CD4-positive, alpha-beta memory T cell (primary cell): ENCODE measurements around the gene TNIK. TPM values are rescaled to one million over a fixed set of nuclear protein-coding genes. Genes with fewer than 3 reads are reported as not detected.

Experiments used
- CTCF ChIA-PET: fragments of 350-600 bp; sonication (Branson Sonifier 250); formaldehyde crosslinking; loops from one replicate; lab custom pipeline; 2021; ENCODE audit warnings: inconsistent platforms; ENCODE audit not compliant: partially characterized antibody; lab: Charles Lee
- POLR2A ChIA-PET: fragments of 350-600 bp; sonication (Branson Sonifier 250); formaldehyde crosslinking; loops from one replicate; lab custom pipeline; 2021; ENCODE audit not compliant: partially characterized antibody; lab: Charles Lee
- DNase-seq, 5 donors: peaks; one replicate each; pipeline versions ENCODE4 v3.0.0 to v3.0.0-alpha.2; 2020 to 2022; ENCODE audit warnings: mixed read lengths in 1 of 5
- H3K27ac ChIP-seq: one replicate; pipeline ENCODE4 v1.7.0; 2013; ENCODE audit warnings: low read depth, low read length
- H3K27me3 ChIP-seq: 2 replicates; pipeline ENCODE4 v1.7.0; 2013; ENCODE audit warnings: mild to moderate bottlenecking, low read length, moderate library complexity; ENCODE audit not compliant: insufficient read depth
- H3K36me3 ChIP-seq: 2 replicates; pipeline ENCODE4 v1.7.0; 2013; ENCODE audit warnings: mild to moderate bottlenecking, low read length, moderate library complexity; ENCODE audit not compliant: insufficient read depth
- H3K4me1 ChIP-seq: 2 replicates; pipeline ENCODE4 v1.7.0; 2013; ENCODE audit warnings: mild to moderate bottlenecking, low read length, moderate library complexity; ENCODE audit not compliant: insufficient read depth
- H3K4me3 ChIP-seq, 2 donors: one replicate each; pipeline ENCODE4 v1.7.0; 2013; ENCODE audit warnings: low read length in 2 of 2, mild to moderate bottlenecking in 1 of 2
- H3K9me3 ChIP-seq, 2 donors: one replicate each; pipeline ENCODE4 v1.7.0; 2013; ENCODE audit warnings: low read length in 2 of 2, control low read depth in 1 of 2; ENCODE audit not compliant: control insufficient read depth in 1 of 2
- H3K27ac Mint-ChIP-seq, 7 donors: one replicate each; pipeline ENCODE4 v1.8.0; 2020 to 2021; ENCODE audit warnings: mixed read lengths in 7 of 7, mild to moderate bottlenecking in 6 of 7, inconsistent platforms in 3 of 7, moderate library complexity in 3 of 7
- H3K27me3 Mint-ChIP-seq, 2 donors: one replicate each; pipeline ENCODE4 v1.8.0; 2020 to 2021; ENCODE audit warnings: mixed read lengths in 2 of 2
- H3K36me3 Mint-ChIP-seq, 2 donors: one replicate each; pipeline ENCODE4 v1.8.0; 2020 to 2021; ENCODE audit warnings: mixed read lengths in 2 of 2, inconsistent platforms in 1 of 2, mild to moderate bottlenecking in 1 of 2
- H3K4me1 Mint-ChIP-seq, 4 donors: one replicate each; pipeline ENCODE4 v1.8.0; 2020 to 2021; ENCODE audit warnings: mixed read lengths in 4 of 4, mild to moderate bottlenecking in 1 of 4
- H3K4me3 Mint-ChIP-seq, 8 donors: one replicate each; pipeline ENCODE4 v1.8.0; 2020 to 2021; ENCODE audit warnings: mixed read lengths in 8 of 8, mild to moderate bottlenecking in 7 of 8, moderate library complexity in 6 of 8, inconsistent platforms in 3 of 8
- H3K9me3 Mint-ChIP-seq, 8 donors: one replicate each; pipeline ENCODE4 v1.8.0; 2020 to 2021; ENCODE audit warnings: mixed read lengths in 8 of 8, mild to moderate bottlenecking in 5 of 8, inconsistent platforms in 3 of 8, moderate library complexity in 1 of 8
- intact Hi-C: fragments of 100-400 bp; cut with micrococcal nuclease; formaldehyde crosslinking; loops from one replicate; pipeline ENCODE4 v1.15.1; 2023
- polyA plus RNA-seq, 2 donors: library from polyadenylated mRNA; unstranded; fragments of 300-500 nt; fragmentation: Illumina TruSeq; gene quantifications; one replicate each; pipeline ENCODE4 v1.2.3, GENCODE V29; 2021
- total RNA-seq, 2 experiments: library from RNA; stranded (reverse); gene quantifications; one replicate each; pipeline ENCODE4 v1.2.3, GENCODE V29; 2021

TNIK gene
- total and polyA plus RNA-seq, 4 experiments from 2014 or later, result 14.6 to 93.5 (median 58.1) TPM

- Mint-ChIP-seq H3K9me3 (no peaks in the 10 kb centered on the region), H3K4me1 (peaks cover 43 to 75% (median 59%) of the 10 kb centered on the region in 4 donors), H3K36me3 (peaks cover 0 to 6% of the 10 kb centered on the region in 2 donors), H3K4me3 (peak overlapping the region in 1 of 8 donors; percentile 16), H3K27ac (peak overlapping the region in 3 of 7 donors; percentile 3 to 48 (median 44)), H3K27me3 (no peaks in the 10 kb centered on the region)
- Histone ChIP-seq H3K9me3 (no peaks in the 10 kb centered on the region), H3K36me3 (no peaks in the 10 kb centered on the region), H3K27ac (no peak overlapping the region), H3K4me1 (peaks cover 52% of the 10 kb centered on the region), H3K27me3 (no peaks in the 10 kb centered on the region), H3K4me3 (no peak overlapping the region)
- ChIA-PET CTCF (interaction anchor here (1.7 kb wide), 1 partner anchor 8 kb away, joined by 4 read pairs; no protein-coding TSS in a partner anchor), POLR2A (no interaction called here)
- intact Hi-C loops, result no loop called here
- no peak for DNase-seq
Measured at GRCh38 chr3:171435757-171436156, 24.4 kb downstream of the TNIK start.

GRCh38 chr3:171435143-171435542 lies 25.1 kb downstream of the TNIK start:
- peaks cover 46% of the 10 kb centered on the region for H3K4me1 ChIP-seq
- peak overlapping the region in 2 of 7 donors; percentile 37 to 48 for H3K27ac Mint-ChIP-seq
- no peaks in the 10 kb centered on the region for H3K9me3 Mint-ChIP-seq
- no peaks in the 10 kb centered on the region for H3K9me3 ChIP-seq
- ChIA-PET POLR2A (no interaction called here), CTCF (no interaction called here)
- no peak overlapping the region for H3K4me3 ChIP-seq
- no peak overlapping the region for H3K27ac ChIP-seq
- no peak overlapping the region for H3K4me3 Mint-ChIP-seq
- H3K4me1 Mint-ChIP-seq, result peaks cover 37 to 70% (median 53%) of the 10 kb centered on the region in 4 donors
- no peak for DNase-seq
- H3K36me3 ChIP-seq, result no peaks in the 10 kb centered on the region
- H3K27me3 Mint-ChIP-seq, result no peaks in the 10 kb centered on the region
- peaks cover 0 to 6% of the 10 kb centered on the region in 2 donors for H3K36me3 Mint-ChIP-seq
- intact Hi-C loops, result no loop called here
- H3K27me3 ChIP-seq, result no peaks in the 10 kb centered on the region

GRCh38 chr3:171432548-171432947 lies 27.7 kb downstream of the TNIK start:
- H3K4me3 Mint-ChIP-seq, result no peak overlapping the region
- no peak overlapping the region for H3K4me3 ChIP-seq
- H3K9me3 Mint-ChIP-seq, result no peaks in the 10 kb centered on the region
- peak overlapping the region in 1 of 7 donors; percentile 4 for H3K27ac Mint-ChIP-seq
- H3K4me1 Mint-ChIP-seq, result peaks cover 22 to 50% (median 34%) of the 10 kb centered on the region in 4 donors
- intact Hi-C loops, result no loop called here
- H3K27me3 Mint-ChIP-seq, result no peaks in the 10 kb centered on the region
- no peak overlapping the region for H3K27ac ChIP-seq
- DNase-seq, result no peak
- CTCF ChIA-PET, result interaction anchor here (0.5 kb wide), 1 partner anchor 44 kb away, joined by 3 read pairs; no protein-coding TSS in a partner anchor
- no peaks in the 10 kb centered on the region for H3K36me3 ChIP-seq
- peaks cover 47% of the 10 kb centered on the region for H3K4me1 ChIP-seq
- POLR2A ChIA-PET, result no interaction called here
- H3K9me3 ChIP-seq, result no peaks in the 10 kb centered on the region
- peaks cover 0 to 6% of the 10 kb centered on the region in 2 donors for H3K36me3 Mint-ChIP-seq
- H3K27me3 ChIP-seq, result no peaks in the 10 kb centered on the region

GRCh38 chr3:171431550-171431949 lies 28.7 kb downstream of the TNIK start:
- Histone ChIP-seq H3K9me3 (no peaks in the 10 kb centered on the region), H3K27me3 (no peaks in the 10 kb centered on the region), H3K27ac (no peak overlapping the region), H3K4me1 (peaks cover 37% of the 10 kb centered on the region), H3K36me3 (no peaks in the 10 kb centered on the region), H3K4me3 (no peak overlapping the region)
- intact Hi-C loops, result no loop called here
- ChIA-PET CTCF (no interaction called here), POLR2A (no interaction called here)
- H3K36me3 Mint-ChIP-seq, result peaks cover 2 to 8% of the 10 kb centered on the region in 2 donors
- no peak overlapping the region for H3K4me3 Mint-ChIP-seq
- no peaks in the 10 kb centered on the region for H3K27me3 Mint-ChIP-seq
- no peaks in the 10 kb centered on the region for H3K9me3 Mint-ChIP-seq
- H3K4me1 Mint-ChIP-seq, result peaks cover 12 to 40% (median 24%) of the 10 kb centered on the region in 4 donors
- no peak for DNase-seq
- no peak overlapping the region for H3K27ac Mint-ChIP-seq

- Mint-ChIP-seq H3K27ac (no peak overlapping the region), H3K27me3 (no peaks in the 10 kb centered on the region), H3K9me3 (no peaks in the 10 kb centered on the region), H3K4me3 (no peak overlapping the region), H3K36me3 (peaks cover 3 to 4% of the 10 kb centered on the region in 2 donors), H3K4me1 (peaks cover 5 to 30% (median 15%) of the 10 kb centered on the region in 4 donors)
- ChIA-PET CTCF (interaction anchor here (1.5 kb wide), 1 partner anchor 13 kb away, joined by 4 read pairs; no protein-coding TSS in a partner anchor), POLR2A (interaction anchor here (0.6 kb wide), 1 partner anchor 677 kb away, joined by 3 read pairs; no protein-coding TSS in a partner anchor)
- Histone ChIP-seq H3K9me3 (no peaks in the 10 kb centered on the region), H3K4me1 (peaks cover 27% of the 10 kb centered on the region), H3K4me3 (no peak overlapping the region), H3K27ac (no peak overlapping the region), H3K36me3 (no peaks in the 10 kb centered on the region), H3K27me3 (no peaks in the 10 kb centered on the region)
- intact Hi-C loops, result no loop called here
- DNase-seq, result no peak
Measured at GRCh38 chr3:171430530-171430929, 29.7 kb downstream of the TNIK start.

- H3K36me3 ChIP-seq, result no peaks in the 10 kb centered on the region
- Mint-ChIP-seq H3K4me3 (no peak overlapping the region), H3K9me3 (no peaks in the 10 kb centered on the region), H3K4me1 (peaks cover 5 to 22% (median 12%) of the 10 kb centered on the region in 4 donors), H3K27ac (no peak overlapping the region), H3K27me3 (no peaks in the 10 kb centered on the region), H3K36me3 (peaks cover 3 to 4% of the 10 kb centered on the region in 2 donors)
- ChIA-PET POLR2A (no interaction called here), CTCF (interaction anchor here (1.0 to 1.5 kb wide), 4 partner anchors 14 to 109 kb away, joined by 3 to 4 read pairs (median 3); no protein-coding TSS in a partner anchor)
- no peak overlapping the region for H3K27ac ChIP-seq
- no peaks in the 10 kb centered on the region for H3K9me3 ChIP-seq
- peaks cover 25% of the 10 kb centered on the region for H3K4me1 ChIP-seq
- no peak for DNase-seq
- intact Hi-C loops, result no loop called here
- H3K4me3 ChIP-seq, result no peak overlapping the region
- no peaks in the 10 kb centered on the region for H3K27me3 ChIP-seq
Measured at GRCh38 chr3:171429635-171430034, 30.6 kb downstream of the TNIK start.

GRCh38 chr3:171428892-171429291 lies 31.3 kb downstream of the TNIK start:
- H3K36me3 ChIP-seq, result no peaks in the 10 kb centered on the region
- peaks cover 25% of the 10 kb centered on the region for H3K4me1 ChIP-seq
- no peaks in the 10 kb centered on the region for H3K9me3 ChIP-seq
- Mint-ChIP-seq H3K36me3 (peaks cover 8 to 10% of the 10 kb centered on the region in 2 donors), H3K27ac (no peak overlapping the region), H3K4me3 (no peak overlapping the region), H3K27me3 (no peaks in the 10 kb centered on the region), H3K9me3 (peaks cover 0 to 3% (median 0%) of the 10 kb centered on the region in 8 donors), H3K4me1 (peaks cover 7 to 29% (median 15%) of the 10 kb centered on the region in 4 donors)
- H3K4me3 ChIP-seq, result no peak overlapping the region
- DNase-seq, result no peak
- ChIA-PET CTCF (interaction anchor here (1.0 to 1.4 kb wide), 4 partner anchors 16 to 138 kb away, joined by 3 to 4 read pairs (median 3); no protein-coding TSS in a partner anchor), POLR2A (no interaction called here)
- no peak overlapping the region for H3K27ac ChIP-seq
- intact Hi-C loops, result loop anchor here (1.0 kb wide), 1 partner anchor 11 kb away; no protein-coding TSS in a partner anchor
- H3K27me3 ChIP-seq, result no peaks in the 10 kb centered on the region
